KOPT-K1 (cell line): ENCODE data around the gene COG6.

Experiments
- H3K27ac ChIP-seq: fragments of 200-600 bp; sonication (generic); 2 replicates; pipeline ENCODE4 v1.5.1; 2016; ENCODE audit warnings: antibody characterized with exemption, mild to moderate bottlenecking, low read depth, low read length; ENCODE audit not compliant: poor library complexity, severe bottlenecking
- H3K36me3 ChIP-seq: fragments of 200-600 bp; sonication (generic); 2 replicates; pipeline ENCODE4 v1.5.1; 2017; ENCODE audit warnings: antibody characterized with exemption, mild to moderate bottlenecking, low read length, moderate library complexity; ENCODE audit not compliant: insufficient read depth
- H3K9me3 ChIP-seq: fragments of 200-600 bp; sonication (generic); 2 replicates; pipeline ENCODE4 v1.5.1; 2017; ENCODE audit warnings: antibody characterized with exemption, low read length, mild to moderate bottlenecking; ENCODE audit not compliant: insufficient read depth, poor library complexity, severe bottlenecking

COG6 gene

DNA sequence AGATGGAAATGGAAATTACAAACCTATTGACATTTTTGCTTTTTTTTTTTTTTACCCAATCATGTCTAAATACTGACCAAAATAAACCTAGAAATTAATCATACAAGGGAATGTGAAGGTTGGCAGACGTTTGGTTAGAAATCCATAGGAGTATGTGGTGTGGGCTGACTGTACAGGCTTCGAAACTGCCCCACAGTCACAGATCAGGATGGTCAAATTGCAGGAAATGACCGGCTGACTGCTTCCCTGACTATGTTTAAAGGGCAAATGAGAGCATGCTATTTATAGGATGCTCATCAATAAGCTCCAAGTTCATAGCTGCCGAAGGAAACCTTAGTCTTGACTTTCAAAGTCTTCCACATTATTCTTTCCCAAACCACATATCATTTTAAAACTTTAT lies 118.4 kb downstream of the COG6 start:
- H3K36me3 ChIP-seq = no peaks in the 10 kb centered on the region
- H3K9me3 ChIP-seq = no peaks in the 10 kb centered on the region
- H3K27ac ChIP-seq = no peak overlapping the region

DNA sequence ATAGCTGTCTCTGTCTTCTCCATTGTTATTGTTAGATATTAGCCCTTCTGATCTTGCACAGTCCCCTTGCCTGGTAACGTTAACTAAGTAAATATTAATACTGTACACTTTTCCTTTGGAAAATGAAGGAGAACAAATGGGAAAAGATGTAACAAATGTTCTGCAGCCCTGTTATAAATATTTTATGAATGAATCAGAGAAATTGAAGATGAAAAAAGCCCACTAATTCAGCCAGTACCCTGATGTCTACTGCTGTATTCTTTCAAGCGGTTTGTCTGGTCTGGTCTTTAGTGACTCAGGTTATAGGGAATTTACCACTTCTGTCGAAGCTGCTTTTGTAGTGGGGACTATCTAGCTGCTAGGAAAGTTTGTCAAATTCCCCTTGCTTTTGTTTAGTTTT lies 121.0 kb downstream of the COG6 start:
- H3K27ac ChIP-seq = no peak overlapping the region

DNA sequence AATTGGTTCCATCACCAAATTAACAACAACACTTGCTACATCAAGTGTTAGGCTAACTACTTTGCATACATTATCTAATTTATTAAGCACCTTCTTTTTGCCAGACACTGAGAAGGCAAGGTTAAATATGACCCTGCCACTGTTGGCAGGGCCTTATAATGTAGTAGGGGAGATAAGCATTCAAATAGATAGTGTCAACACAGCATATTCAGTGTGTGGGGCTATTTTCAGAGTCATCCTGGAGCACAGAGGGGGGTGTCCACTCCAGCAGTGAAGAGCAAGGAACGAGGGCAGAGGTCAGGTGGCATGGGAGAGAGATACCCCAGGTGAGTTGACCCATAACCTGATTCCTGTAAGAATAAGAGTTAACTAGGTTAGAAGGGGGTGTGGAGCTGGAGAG lies 121.6 kb downstream of the COG6 start:
- Histone ChIP-seq H3K9me3 (no peaks in the 10 kb centered on the region), H3K27ac (no peak overlapping the region), H3K36me3 (no peaks in the 10 kb centered on the region)

More for the DNA sequence above, 121.0 kb downstream of the COG6 start:
- Histone ChIP-seq H3K9me3 (no peaks in the 10 kb centered on the region), H3K36me3 (no peaks in the 10 kb centered on the region)

DNA sequence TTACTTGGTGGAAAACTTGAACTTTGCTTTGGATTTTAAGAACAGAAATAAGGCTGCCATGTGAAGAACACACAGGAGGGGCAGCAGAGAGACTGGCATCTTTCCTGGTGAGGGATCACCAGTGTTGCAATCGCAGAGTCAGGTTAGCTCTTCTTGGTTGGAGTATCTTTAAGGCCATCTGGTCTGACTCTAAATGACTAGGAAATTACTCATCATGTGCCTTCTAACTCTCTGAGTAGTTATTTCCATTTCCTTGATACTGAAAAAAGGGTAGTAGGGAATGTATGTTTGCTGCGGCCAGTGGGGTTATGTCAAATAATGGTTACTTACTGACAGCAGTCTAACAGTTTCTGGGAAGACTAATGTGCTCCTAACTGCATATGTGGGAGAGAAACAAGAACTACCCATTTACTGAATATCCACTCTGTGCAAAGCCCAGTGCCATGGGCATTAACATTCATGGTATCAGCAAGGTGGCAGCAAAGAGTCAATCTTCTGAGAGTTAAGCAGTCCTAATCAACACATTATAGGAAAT lies 122.1 kb downstream of the COG6 start:
- Histone ChIP-seq H3K27ac (no peak overlapping the region), H3K36me3 (no peaks in the 10 kb centered on the region), H3K9me3 (no peaks in the 10 kb centered on the region)

DNA sequence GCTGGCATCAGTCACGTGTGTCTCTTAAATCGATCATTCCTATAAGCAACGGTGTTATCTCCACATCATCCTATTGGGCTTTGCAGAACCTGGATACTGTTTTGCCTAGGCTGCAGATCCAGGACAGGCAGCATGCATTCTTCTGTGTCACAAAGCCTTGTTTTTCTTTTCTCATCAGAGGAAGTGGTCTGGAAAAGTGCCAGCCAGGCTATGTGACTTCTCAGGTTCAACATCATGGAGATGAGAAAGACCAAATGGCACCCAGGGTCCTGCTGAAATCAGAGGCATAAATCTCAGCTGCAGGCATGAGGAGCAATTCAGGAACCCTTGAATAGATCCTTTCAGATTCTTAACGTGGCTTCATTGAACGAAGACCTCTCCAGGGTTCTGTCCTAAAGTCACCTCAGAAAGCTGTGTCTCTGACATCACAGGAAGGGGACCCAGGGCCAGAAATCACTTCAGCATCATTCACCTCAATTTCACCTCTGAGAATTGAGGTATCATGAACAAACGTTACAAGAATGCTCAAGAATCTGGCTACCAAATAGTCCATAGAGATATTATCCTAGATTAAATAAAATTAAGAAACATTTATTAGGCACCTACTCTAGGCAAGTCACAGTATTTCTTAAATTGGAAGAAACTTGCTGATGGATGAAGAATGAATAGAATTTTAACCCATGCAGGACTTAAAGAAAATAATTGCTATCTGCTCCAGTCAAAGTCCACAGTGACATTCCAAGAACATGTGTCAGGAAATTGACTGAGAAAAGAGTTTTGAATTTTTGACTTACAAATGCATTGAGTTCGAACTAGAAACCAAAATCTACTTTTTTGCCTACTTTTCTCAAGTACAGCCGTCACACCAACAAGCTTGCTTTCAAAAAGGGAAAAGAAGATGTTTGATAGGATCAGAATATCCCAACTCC lies 124.1 kb downstream of the COG6 start:
- Histone ChIP-seq H3K27ac (no peak overlapping the region), H3K9me3 (no peaks in the 10 kb centered on the region), H3K36me3 (no peaks in the 10 kb centered on the region)

DNA sequence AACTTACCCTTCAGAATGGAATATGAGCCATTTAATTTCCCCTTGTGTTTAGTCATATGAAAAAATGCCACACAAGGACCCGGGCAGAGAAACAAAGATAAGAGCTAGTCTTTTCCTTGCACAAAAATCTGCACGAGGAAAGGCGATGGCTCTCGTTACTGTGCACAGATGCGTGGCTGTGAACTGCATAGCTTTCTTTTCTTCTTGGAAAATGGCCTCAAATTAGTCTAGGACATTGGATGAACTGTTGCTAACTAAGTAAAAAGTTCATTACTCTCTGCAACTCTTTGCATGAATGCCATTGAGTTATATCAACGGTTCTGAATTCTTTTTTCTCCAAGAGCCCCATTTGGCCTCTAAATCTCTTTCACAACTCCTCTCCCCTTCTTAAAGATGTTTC lies 125.2 kb downstream of the COG6 start:
- Histone ChIP-seq H3K36me3 (no peaks in the 10 kb centered on the region), H3K27ac (no peak overlapping the region), H3K9me3 (no peaks in the 10 kb centered on the region)

DNA sequence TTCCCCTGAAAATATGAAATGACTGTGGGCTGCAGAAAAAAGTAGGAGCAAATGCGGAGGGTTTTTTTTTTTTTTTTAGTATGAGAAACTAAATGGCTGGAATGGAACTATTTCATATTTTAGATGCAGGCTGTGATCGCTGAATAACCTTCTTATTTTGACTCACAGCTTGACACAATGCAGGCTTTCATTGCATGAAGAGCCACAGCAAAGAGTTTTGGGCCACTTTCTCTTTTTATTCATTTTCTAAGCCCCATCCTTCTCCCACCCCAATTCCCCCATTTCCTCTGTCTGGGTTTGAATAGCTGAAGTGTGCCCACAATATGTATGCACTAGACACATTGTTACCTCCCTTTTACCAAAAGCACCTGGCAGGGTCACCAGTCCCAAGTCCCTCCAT lies 125.9 kb downstream of the COG6 start:
- Histone ChIP-seq H3K27ac (no peak overlapping the region), H3K36me3 (no peaks in the 10 kb centered on the region), H3K9me3 (no peaks in the 10 kb centered on the region)

DNA sequence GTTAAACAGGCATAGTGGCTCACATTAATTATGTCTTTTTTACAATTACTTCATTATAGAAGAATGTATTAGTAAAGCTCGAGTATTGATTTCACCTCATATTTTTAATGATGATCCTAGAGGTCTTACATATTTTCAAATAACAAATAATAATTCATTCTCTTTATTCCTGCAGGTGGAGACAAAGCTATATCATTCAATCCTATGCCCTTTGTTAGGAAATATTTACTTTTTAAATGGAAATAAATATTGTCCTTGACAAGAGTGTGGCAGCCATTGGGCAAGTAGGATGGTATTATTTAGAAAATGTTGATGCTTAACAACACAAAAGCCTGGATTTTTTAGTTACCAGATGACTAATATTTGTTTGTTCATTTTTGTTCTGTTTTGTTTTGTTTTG lies 127.6 kb downstream of the COG6 start:
- H3K36me3 ChIP-seq = no peaks in the 10 kb centered on the region
- no peak overlapping the region for H3K27ac ChIP-seq
- H3K9me3 ChIP-seq = no peaks in the 10 kb centered on the region

DNA sequence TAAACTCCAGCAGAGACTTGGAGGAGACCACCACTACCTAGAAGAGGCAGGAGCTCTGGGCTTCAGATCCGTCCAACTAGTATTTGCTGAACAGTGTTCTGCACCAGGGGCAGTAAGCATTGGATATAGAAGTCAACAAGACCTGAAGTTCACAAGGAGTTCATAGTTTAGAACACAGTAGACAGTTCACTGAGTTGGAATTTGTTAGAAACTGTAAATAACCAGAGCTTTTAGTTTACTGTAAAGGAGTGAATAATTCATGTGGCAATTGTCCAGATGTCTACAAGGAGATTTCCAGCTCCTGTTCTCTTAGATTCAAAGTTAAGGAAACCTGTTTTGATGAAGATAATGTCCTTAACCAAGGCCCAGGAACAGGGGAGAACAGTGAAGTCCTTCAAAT lies 128.9 kb downstream of the COG6 start:
- H3K36me3 ChIP-seq = no peaks in the 10 kb centered on the region
- H3K27ac ChIP-seq = no peak overlapping the region
- H3K9me3 ChIP-seq = no peaks in the 10 kb centered on the region

DNA sequence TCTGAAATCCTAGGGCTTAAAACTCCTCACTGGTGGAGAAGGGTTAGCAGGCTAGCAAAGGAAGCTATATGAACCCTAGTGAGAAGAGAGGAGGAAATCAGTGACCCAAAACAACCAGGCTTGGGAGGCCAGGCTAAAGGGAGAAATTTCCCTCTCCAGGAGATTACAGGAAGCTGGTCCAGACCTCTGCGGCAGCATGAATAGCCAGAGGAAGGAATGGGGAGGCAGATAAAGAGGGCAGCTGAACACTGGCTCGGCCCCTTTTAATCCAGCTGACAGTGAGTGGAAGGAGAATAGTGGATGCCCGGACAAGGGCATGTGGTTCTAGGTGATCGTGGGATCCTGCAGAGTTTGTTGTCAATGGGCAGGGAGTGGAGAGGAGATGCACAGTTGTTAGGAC lies 130.6 kb downstream of the COG6 start:
- Histone ChIP-seq H3K9me3 (no peaks in the 10 kb centered on the region), H3K36me3 (no peaks in the 10 kb centered on the region), H3K27ac (no peak overlapping the region)

DNA sequence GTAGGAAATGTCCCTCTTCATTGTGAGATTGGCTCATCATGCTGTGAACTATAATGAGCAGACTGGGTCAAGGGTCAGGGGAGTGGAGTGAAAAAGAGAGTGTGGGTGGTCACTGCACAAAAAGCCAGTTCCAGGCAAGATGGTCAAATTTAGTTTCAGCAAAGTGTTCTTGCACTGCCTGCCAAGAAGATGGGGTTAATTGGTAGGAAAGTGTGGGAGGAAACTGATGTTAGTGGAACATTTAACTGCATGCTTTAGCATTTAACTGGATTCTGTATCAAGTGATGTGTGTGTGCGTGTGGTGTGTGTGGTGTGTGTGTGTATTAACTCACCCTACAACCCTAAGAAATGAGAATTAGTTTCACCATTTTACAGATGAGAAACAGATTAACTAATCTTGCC lies 131.6 kb downstream of the COG6 start:
- Histone ChIP-seq H3K27ac (no peak overlapping the region), H3K9me3 (no peaks in the 10 kb centered on the region), H3K36me3 (no peaks in the 10 kb centered on the region)

DNA sequence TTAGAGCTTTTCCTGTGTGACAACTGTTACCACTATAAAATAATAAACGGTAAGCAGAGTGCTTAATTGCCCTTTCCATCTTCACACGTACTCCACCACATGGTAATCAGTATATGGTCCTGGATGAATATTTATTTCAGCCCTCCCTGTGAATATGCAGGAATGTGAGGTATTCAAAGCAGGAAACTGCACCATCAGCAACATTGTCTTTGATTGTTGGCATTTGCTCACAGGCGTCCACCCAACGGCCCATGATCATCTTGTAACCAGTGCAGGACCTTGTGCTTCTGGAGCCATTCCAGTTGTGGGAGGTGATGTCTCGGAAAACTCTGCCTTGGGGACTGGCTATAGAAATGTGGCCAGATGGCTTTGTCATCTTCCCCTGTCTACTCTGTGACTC lies 132.6 kb downstream of the COG6 start:
- Histone ChIP-seq H3K36me3 (no peaks in the 10 kb centered on the region), H3K9me3 (no peaks in the 10 kb centered on the region), H3K27ac (no peak overlapping the region)

DNA sequence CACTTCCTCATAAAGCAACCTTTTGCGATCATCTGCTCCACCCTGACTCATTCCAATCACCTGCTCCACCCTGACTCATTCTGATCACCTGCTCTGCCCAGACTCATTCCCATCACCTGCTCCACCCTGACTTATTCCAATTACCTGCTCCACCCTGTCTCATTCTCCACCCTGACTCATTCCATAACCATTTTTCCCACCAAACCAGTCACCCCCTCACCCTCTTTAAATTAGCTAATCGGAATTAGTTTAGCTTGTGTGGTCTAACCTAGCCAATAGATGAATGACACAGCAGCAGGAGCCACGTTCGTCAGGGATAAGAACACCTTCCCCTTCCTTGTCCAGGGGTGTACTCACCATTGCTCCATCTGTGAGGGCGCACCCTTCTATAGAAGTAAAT lies 134.0 kb downstream of the COG6 start:
- H3K36me3 ChIP-seq = no peaks in the 10 kb centered on the region
- peaks cover 6% of the 10 kb centered on the region for H3K9me3 ChIP-seq
- no peak overlapping the region for H3K27ac ChIP-seq
